Measurements from ENCODE around the gene GGT5. TPM values are rescaled to one million over a fixed set of nuclear protein-coding genes. Genes with fewer than 3 reads are reported as not detected.
"Not testable (repeated sequence)": the region's sequence is repeated elsewhere in the genome, so short reads cannot be mapped to it uniquely, and the experiment has no call there.

Gene GGT5
- total RNA-seq, 2 donors from 2014 or later, result 0.37 TPM; not detected in 1

GRCh38 chr22:24273906-24274305 lies 29.0 kb upstream of the GGT5 start:
- not testable (repeated sequence) for DNase-seq; H3K36me3 Mint-ChIP-seq (ENCODE audit: insufficient read depth in 2 of 2); H3K9me3 Mint-ChIP-seq; H3K27ac Mint-ChIP-seq; ATAC-seq (replicated peaks in 1 of 2); H3K27me3 Mint-ChIP-seq (ENCODE audit: low read depth)
- H3K4me1 Mint-ChIP-seq (ENCODE audit: low read depth), result peaks cover 47% of the 10 kb centered on the region
- peak overlapping the region; percentile 40 to 88 for H3K4me3 Mint-ChIP-seq

DNA sequence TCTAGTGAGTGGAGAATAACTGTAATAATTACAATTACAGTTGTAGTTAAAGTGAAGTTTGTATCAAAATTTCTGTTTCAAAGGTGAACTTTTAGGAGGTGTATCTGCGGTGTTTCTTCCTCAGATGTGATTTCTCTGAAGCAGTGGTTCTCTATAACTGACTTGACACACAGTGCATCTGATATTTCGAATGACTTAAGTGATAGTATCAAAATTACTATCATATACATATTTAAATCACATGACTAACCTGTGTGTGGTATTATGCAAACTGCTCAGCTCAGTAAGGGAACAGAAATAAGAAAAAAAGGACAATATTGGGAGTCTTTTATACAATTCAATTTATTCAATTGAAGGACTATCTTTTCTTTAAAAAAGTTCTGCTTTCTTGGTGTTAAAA lies 28.1 kb upstream of the GGT5 start:
- peak overlapping the region; percentile 94 for H3K27ac Mint-ChIP-seq

GRCh38 chr22:24271386-24271854 lies 26.5 kb upstream of the GGT5 start:
- peak overlapping the region; percentile 88 to 93 for H3K4me3 Mint-ChIP-seq
- H3K27ac Mint-ChIP-seq, result peak overlapping the region; percentile 94
- peaks cover 0 to 2% of the 10 kb centered on the region in 2 donors for H3K36me3 Mint-ChIP-seq (ENCODE audit: insufficient read depth in 2 of 2)
- no peak for DNase-seq
- no peaks in the 10 kb centered on the region for H3K27me3 Mint-ChIP-seq (ENCODE audit: low read depth)
- H3K9me3 Mint-ChIP-seq, result no peaks in the 10 kb centered on the region
- H3K4me1 Mint-ChIP-seq (ENCODE audit: low read depth), result peaks cover 41% of the 10 kb centered on the region
- no peak for ATAC-seq (replicated peaks in 1 of 2)

More for the DNA sequence above, 28.1 kb upstream of the GGT5 start:
- Mint-ChIP-seq H3K4me1 (ENCODE audit: low read depth) (peaks cover 47% of the 10 kb centered on the region), H3K4me3 (peak overlapping the region; percentile 88 to 93)
- H3K27me3 Mint-ChIP-seq (ENCODE audit: low read depth); DNase-seq; H3K36me3 Mint-ChIP-seq (ENCODE audit: insufficient read depth in 2 of 2); H3K9me3 Mint-ChIP-seq: not testable (repeated sequence)
- ATAC-seq (replicated peaks in 1 of 2), result peak; percentile 59 to 62

DNA sequence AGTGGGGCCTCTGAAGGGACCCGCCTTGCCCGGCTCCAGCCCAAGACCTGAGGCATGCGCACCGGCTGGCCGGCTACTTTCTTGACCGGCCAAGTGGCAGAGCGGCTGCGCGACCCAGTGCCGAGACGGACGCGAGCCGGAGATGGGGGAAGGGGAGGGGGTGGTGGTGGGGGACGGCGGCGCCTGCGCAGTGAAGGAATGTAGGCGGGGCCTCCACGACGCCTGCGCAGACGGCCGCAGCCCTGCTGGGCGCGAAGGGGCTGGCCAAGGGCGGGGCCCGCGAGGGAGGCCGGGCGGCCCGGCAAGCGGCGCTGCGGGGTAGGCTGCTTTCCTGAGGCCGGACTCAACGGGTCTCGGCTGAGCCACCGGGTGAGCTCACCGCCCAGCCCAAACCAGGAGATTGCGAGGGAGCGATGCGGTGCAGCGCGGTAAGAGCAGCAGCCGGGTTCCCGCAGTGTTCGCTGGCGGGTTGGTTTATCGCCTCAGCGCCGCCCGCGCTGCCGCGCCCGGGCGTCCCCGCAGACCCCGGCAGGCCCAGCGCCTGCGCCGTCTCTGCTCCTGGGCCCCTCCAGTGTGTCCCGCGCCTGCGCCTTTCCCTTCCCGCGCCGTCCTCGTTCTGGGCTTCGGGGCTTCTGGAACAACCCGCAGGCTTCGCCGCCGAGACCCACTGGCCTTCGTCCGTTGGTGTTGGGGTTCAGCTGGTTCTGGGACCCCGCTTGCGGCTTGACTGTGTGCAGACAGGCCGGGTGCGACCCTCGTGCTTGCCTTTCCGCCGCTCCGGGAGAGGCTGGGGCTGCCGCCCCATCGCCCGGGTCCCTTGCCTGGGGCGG lies 25.9 kb upstream of the GGT5 start, which contains the start of gene SPECC1L:
SPECC1L (plus strand) TSS at position 276 of the 830 bp plus-strand sequence. CDS start 31,401 bp downstream, outside the sequence.
- peak; percentile 92 to 94 for ATAC-seq (replicated peaks in 1 of 2)
- Mint-ChIP-seq H3K4me1 (ENCODE audit: low read depth) (peaks cover 41% of the 10 kb centered on the region), H3K27ac (peak within 1 kb of the TSS; percentile 94), H3K36me3 (ENCODE audit: insufficient read depth in 2 of 2) (no peaks in the 10 kb centered on the region), H3K27me3 (ENCODE audit: low read depth) (no peaks in the 10 kb centered on the region), H3K9me3 (no peaks in the 10 kb centered on the region), H3K4me3 (peak within 1 kb of the TSS; percentile 88 to 93)
- DNase-seq, result peak; percentile 93 to 96

DNA sequence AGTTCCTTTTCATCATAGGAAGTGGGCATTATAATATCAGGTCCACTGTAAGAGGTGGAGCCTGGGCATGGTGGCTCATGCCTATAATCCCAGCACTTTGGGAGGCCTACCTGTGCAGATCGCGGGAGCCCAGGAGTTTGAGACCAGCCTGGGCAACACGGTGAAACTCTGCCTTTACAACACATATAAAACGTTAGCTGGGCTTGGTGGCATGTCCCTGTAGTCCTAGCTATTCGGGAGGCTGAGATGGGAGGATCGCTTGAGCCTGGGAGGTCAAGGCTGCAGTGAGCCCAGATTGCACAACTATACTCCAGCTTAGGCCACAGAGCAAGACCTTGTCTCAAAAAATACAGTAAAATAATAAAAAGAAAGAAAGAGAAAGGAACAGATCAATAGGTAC lies 21.6 kb upstream of the GGT5 start:
- ATAC-seq (replicated peaks in 1 of 2); DNase-seq; H3K27ac Mint-ChIP-seq; H3K36me3 Mint-ChIP-seq (ENCODE audit: insufficient read depth in 2 of 2); H3K9me3 Mint-ChIP-seq; H3K4me1 Mint-ChIP-seq (ENCODE audit: low read depth); H3K4me3 Mint-ChIP-seq; H3K27me3 Mint-ChIP-seq (ENCODE audit: low read depth): not testable (repeated sequence)

DNA sequence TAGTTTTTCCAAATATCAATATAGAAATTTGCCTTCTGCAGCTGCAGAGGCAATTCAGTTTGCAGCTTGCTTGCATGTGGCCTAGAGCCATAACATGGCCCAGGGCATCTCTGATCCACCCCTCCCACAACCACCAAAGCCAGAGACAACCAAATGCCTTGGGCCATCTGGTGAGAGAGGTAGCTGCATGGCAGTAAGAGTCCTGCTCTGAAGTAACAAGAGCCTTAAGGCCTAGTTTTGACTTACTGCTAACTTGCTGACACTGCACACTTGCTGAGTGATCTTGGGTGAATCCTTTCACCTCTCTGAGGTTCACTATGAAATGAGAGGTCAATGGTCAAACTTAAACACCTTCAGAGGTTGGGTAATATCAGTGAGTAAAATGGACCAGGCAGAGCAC lies 20.9 kb upstream of the GGT5 start:
- no peaks in the 10 kb centered on the region for H3K36me3 Mint-ChIP-seq (ENCODE audit: insufficient read depth in 2 of 2)
- no peak overlapping the region for H3K27ac Mint-ChIP-seq
- H3K4me3 Mint-ChIP-seq, result no peak overlapping the region
- no peak for DNase-seq
- no peaks in the 10 kb centered on the region for H3K27me3 Mint-ChIP-seq (ENCODE audit: low read depth)
- no peaks in the 10 kb centered on the region for H3K4me1 Mint-ChIP-seq (ENCODE audit: low read depth)
- no peak for ATAC-seq (replicated peaks in 1 of 2)
- H3K9me3 Mint-ChIP-seq, result no peaks in the 10 kb centered on the region

- H3K9me3 Mint-ChIP-seq; H3K4me3 Mint-ChIP-seq; DNase-seq; ATAC-seq (replicated peaks in 1 of 2); H3K27me3 Mint-ChIP-seq (ENCODE audit: low read depth); H3K4me1 Mint-ChIP-seq (ENCODE audit: low read depth); H3K36me3 Mint-ChIP-seq (ENCODE audit: insufficient read depth in 2 of 2): not testable (repeated sequence)
- peak overlapping the region; percentile 24 for H3K27ac Mint-ChIP-seq
These were observed 19.5 kb upstream of the GGT5 start for GRCh38 chr22:24264329-24264896.

- not testable (repeated sequence) for H3K27ac Mint-ChIP-seq; H3K4me3 Mint-ChIP-seq; H3K36me3 Mint-ChIP-seq (ENCODE audit: insufficient read depth in 2 of 2); H3K9me3 Mint-ChIP-seq; H3K27me3 Mint-ChIP-seq (ENCODE audit: low read depth); ATAC-seq (replicated peaks in 1 of 2); DNase-seq; H3K4me1 Mint-ChIP-seq (ENCODE audit: low read depth)
These were observed 18.6 kb upstream of the GGT5 start for GRCh38 chr22:24263479-24263878.

DNA sequence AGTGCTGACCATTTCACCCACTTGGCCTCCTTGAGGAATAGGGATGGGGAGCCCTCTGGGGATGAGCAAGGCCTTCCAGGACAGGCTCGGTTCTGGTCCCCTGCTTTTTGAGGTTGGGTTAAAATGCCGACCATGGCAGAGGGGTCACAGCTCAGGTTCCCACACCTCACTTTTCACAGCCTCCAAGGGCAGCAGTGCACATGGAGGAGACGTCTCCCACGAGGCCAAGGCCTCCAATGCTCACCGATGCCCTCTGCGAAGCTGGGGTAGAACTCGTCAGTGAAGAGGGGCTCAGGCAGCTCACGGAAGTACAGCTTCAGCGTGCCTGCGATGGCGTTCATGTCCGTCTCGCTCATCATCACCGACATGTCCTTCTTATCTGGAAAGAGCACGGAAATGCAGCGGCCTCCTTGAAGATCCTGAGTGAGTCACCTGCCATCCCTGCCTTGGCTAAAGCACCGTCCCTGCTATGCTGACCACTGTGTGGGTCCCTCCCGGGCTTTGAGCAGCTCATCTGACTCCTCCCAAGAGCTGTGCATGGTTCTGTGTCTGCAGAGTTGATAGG lies 17.4 kb upstream of the GGT5 start:
- DNase-seq; H3K27me3 Mint-ChIP-seq (ENCODE audit: low read depth); ATAC-seq (replicated peaks in 1 of 2); H3K36me3 Mint-ChIP-seq (ENCODE audit: insufficient read depth in 2 of 2); H3K4me3 Mint-ChIP-seq; H3K27ac Mint-ChIP-seq; H3K4me1 Mint-ChIP-seq (ENCODE audit: low read depth); H3K9me3 Mint-ChIP-seq: not testable (repeated sequence)

- H3K4me3 Mint-ChIP-seq; H3K27me3 Mint-ChIP-seq (ENCODE audit: low read depth); H3K36me3 Mint-ChIP-seq (ENCODE audit: insufficient read depth in 2 of 2); H3K27ac Mint-ChIP-seq; H3K4me1 Mint-ChIP-seq (ENCODE audit: low read depth); H3K9me3 Mint-ChIP-seq: not testable (repeated sequence)
- DNase-seq, result peak; percentile 75 to 78
- ATAC-seq (replicated peaks in 1 of 2), result peak; percentile 62 to 66
These were observed 14.6 kb upstream of the GGT5 start for GRCh38 chr22:24259459-24259858.

DNA sequence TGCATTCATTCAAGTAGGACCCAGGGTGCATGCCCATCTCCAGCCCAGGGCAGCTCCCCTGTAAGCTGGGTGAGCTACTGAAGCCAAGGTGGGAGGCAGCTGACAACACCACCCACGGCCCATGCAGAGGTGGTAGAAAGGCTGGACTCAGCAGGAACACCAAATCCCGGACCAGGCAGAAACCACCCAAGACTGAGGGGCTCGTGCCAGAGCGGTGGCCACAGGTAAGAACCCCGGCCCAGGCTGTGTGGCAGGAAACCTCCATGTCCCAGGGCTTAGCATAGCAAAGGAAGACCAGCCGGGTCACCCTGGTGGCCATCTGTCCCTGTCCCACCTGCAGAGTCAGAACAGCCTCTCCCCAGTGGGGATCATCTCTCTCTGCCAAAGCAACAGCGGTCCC lies 11.9 kb upstream of the GGT5 start:
- H3K4me1 Mint-ChIP-seq (ENCODE audit: low read depth); DNase-seq; ATAC-seq (replicated peaks in 1 of 2): not testable (repeated sequence)

DNA sequence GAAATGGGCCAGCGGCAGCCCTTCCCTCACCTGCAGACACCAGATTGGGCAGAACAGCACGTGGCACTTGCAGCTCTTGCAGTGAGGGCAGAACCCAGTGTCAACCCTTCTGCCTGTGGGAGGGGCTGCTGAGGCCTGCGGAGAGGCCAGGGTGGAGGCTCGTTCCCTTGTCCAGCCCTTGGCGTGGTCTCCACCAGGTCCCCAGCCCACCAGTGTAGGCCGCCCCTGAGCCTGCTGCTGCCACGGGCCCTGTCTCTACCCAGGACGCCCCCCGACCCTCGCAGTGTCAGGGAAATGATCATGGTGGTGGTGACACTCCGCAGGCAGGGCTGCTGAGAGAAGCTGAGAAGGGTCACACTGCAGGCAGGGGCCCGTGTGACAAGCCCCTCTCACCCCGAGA lies 11.3 kb upstream of the GGT5 start:
- H3K4me3 Mint-ChIP-seq; DNase-seq; H3K4me1 Mint-ChIP-seq (ENCODE audit: low read depth); H3K27me3 Mint-ChIP-seq (ENCODE audit: low read depth); ATAC-seq (replicated peaks in 1 of 2); H3K9me3 Mint-ChIP-seq; H3K36me3 Mint-ChIP-seq (ENCODE audit: insufficient read depth in 2 of 2); H3K27ac Mint-ChIP-seq: not testable (repeated sequence)

More for the DNA sequence above, 11.9 kb upstream of the GGT5 start:
- not testable (repeated sequence) for H3K9me3 Mint-ChIP-seq; H3K4me3 Mint-ChIP-seq; H3K27me3 Mint-ChIP-seq (ENCODE audit: low read depth); H3K36me3 Mint-ChIP-seq (ENCODE audit: insufficient read depth in 2 of 2); H3K27ac Mint-ChIP-seq

GRCh38 chr22:24253126-24253525 lies 8.2 kb upstream of the GGT5 start:
- not testable (repeated sequence) for ATAC-seq (replicated peaks in 1 of 2); H3K27ac Mint-ChIP-seq; H3K9me3 Mint-ChIP-seq; H3K27me3 Mint-ChIP-seq (ENCODE audit: low read depth); H3K4me3 Mint-ChIP-seq; H3K4me1 Mint-ChIP-seq (ENCODE audit: low read depth); H3K36me3 Mint-ChIP-seq (ENCODE audit: insufficient read depth in 2 of 2); DNase-seq
